IMR-90 (cell line): ENCODE results near the gene ZNF397.

Experiments used
- CHD1 ChIP-seq: IDR thresholded peaks from 2 replicates; pipeline ENCODE4 v1.6.1; 2012; ENCODE audit warnings: low read depth, low read length, improper control_type of control experiment
- CTCF ChIP-seq: conservative IDR thresholded peaks from 2 replicates; pipeline ENCODE4 v1.5.1; 2012; ENCODE audit warnings: mild to moderate bottlenecking, low read depth, low read length, improper control_type of control experiment
- FOS ChIP-seq: fragments of 150-350 bp; IDR thresholded peaks from 2 replicates; pipeline ENCODE4 v1.6.1; 2016; ENCODE audit warnings: low read depth, low read length
- MAFK ChIP-seq: IDR thresholded peaks from 2 replicates; pipeline ENCODE4 v1.6.1; 2012; ENCODE audit warnings: low read depth, low read length, improper control_type of control experiment
- POLR2A ChIP-seq: IDR thresholded peaks from 2 replicates; pipeline ENCODE4 v1.6.1; 2012; ENCODE audit warnings: mild to moderate bottlenecking, low read depth, low read length
- RFX5 ChIP-seq: IDR thresholded peaks from 2 replicates; pipeline ENCODE4 v1.8.0; 2012; ENCODE audit warnings: low read depth, mild to moderate bottlenecking, low read length, moderate library complexity
- SMC3 ChIP-seq: fragments of 150-350 bp; IDR thresholded peaks from 2 replicates; pipeline ENCODE4 v1.6.1; 2016; ENCODE audit warnings: low read depth, mild to moderate bottlenecking, antibody characterized with exemption, low read length, moderate library complexity

GRCh38 chr18:35264409-35264808 is 23.6 kb downstream of the ZNF397 start:
- TF ChIP-seq CTCF (no peak), MAFK (peak; percentile 43; the same call in 1 of the 2 replicates), POLR2A (no peak), SMC3 (no peak), RFX5 (no peak), CHD1 (no peak), FOS (no peak)
